Trophoblast cell (in vitro differentiated cells and primary cell): ENCODE results near the gene FKBP11.

ENCODE experiments used
- DNase-seq, 2 donors: peaks; one replicate each; pipeline ENCODE4 v3.0.0-alpha.2; 2016
- H2AFZ ChIP-seq: 2 replicates; pipeline ENCODE4 v1.6.1; 2013; ENCODE audit warnings: low read length, moderate library complexity, mild to moderate bottlenecking; ENCODE audit not compliant: insufficient read depth, poor library complexity
- H2AK5ac ChIP-seq: 2 replicates; pipeline ENCODE4 v1.6.1; 2013; ENCODE audit warnings: mild to moderate bottlenecking, low read length
- H2BK120ac ChIP-seq: 2 replicates; pipeline ENCODE4 v1.6.1; 2013; ENCODE audit warnings: low read length, mild to moderate bottlenecking, moderate library complexity; ENCODE audit not compliant: insufficient read depth, poor library complexity
- H2BK12ac ChIP-seq: 2 replicates; pipeline ENCODE4 v1.6.1; 2013; ENCODE audit warnings: mild to moderate bottlenecking, low read length, moderate library complexity
- H2BK5ac ChIP-seq: 2 replicates; pipeline ENCODE4 v1.6.1; 2013; ENCODE audit warnings: low read length, low read depth, moderate library complexity, mild to moderate bottlenecking; ENCODE audit not compliant: poor library complexity
- H3K14ac ChIP-seq: 2 replicates; pipeline ENCODE4 v1.6.1; 2013; ENCODE audit warnings: mild to moderate bottlenecking, low read length
- H3K18ac ChIP-seq: 2 replicates; pipeline ENCODE4 v1.6.1; 2013; ENCODE audit warnings: mild to moderate bottlenecking, low read length
- H3K23ac ChIP-seq: 2 replicates; pipeline ENCODE4 v1.6.1; 2013; ENCODE audit warnings: low read length
- H3K27ac ChIP-seq: 2 replicates; pipeline ENCODE4 v1.5.1; 2013; ENCODE audit warnings: low read depth, mild to moderate bottlenecking, inconsistent platforms, low read length, moderate library complexity
- H3K27me3 ChIP-seq: 2 replicates; pipeline ENCODE4 v1.6.1; 2013; ENCODE audit warnings: inconsistent platforms, mild to moderate bottlenecking, low read length, moderate library complexity; ENCODE audit not compliant: insufficient read depth
- H3K36me3 ChIP-seq, 2 experiments: 1 replicate in 1 of 2; 2 replicates in 1 of 2; pipeline ENCODE4 v1.6.1; 2013; ENCODE audit warnings: low read length in 2 of 2, mild to moderate bottlenecking in 2 of 2, moderate library complexity in 1 of 2; ENCODE audit not compliant: insufficient read depth in 2 of 2, control insufficient read depth in 1 of 2
- H3K4ac ChIP-seq: 2 replicates; pipeline ENCODE4 v1.6.1; 2013; ENCODE audit warnings: low read depth, mild to moderate bottlenecking, low read length, moderate library complexity
- H3K4me1 ChIP-seq, 2 experiments: 1 replicate in 1 of 2; 2 replicates in 1 of 2; pipeline ENCODE4 v1.6.1; 2013; ENCODE audit warnings: low read length in 2 of 2, mild to moderate bottlenecking in 2 of 2, moderate library complexity in 1 of 2; ENCODE audit not compliant: insufficient read depth in 2 of 2, control insufficient read depth in 1 of 2
- H3K4me2 ChIP-seq: 2 replicates; pipeline ENCODE4 v1.6.1; 2013; ENCODE audit warnings: inconsistent platforms, mild to moderate bottlenecking, low read length, moderate library complexity
- H3K4me3 ChIP-seq: 2 replicates; pipeline ENCODE4 v1.5.1; 2013; ENCODE audit warnings: mild to moderate bottlenecking, low read depth, low read length, inconsistent platforms
- H3K79me1 ChIP-seq: one replicate; pipeline ENCODE4 v1.6.1; 2013; ENCODE audit warnings: low read length
- H3K79me2 ChIP-seq: 2 replicates; pipeline ENCODE4 v1.6.1; 2013; ENCODE audit warnings: low read length, mild to moderate bottlenecking; ENCODE audit not compliant: control insufficient read depth, insufficient read depth, poor library complexity
- H3K9ac ChIP-seq: 2 replicates; pipeline ENCODE4 v1.6.1; 2013; ENCODE audit warnings: mild to moderate bottlenecking, low read length
- H3K9me3 ChIP-seq: 2 replicates; pipeline ENCODE4 v1.6.1; 2013; ENCODE audit warnings: low read depth, mild to moderate bottlenecking, control low read depth, inconsistent platforms, low read length; ENCODE audit not compliant: insufficient read depth
- H4K12ac ChIP-seq: 2 replicates; pipeline ENCODE4 v1.6.1; 2013; ENCODE audit warnings: low read depth, mild to moderate bottlenecking, low read length, moderate library complexity
- H4K8ac ChIP-seq: 2 replicates; pipeline ENCODE4 v1.6.1; 2013; ENCODE audit warnings: low read depth, mild to moderate bottlenecking, low read length, moderate library complexity
- H4K91ac ChIP-seq: one replicate; pipeline ENCODE4 v1.6.1; 2013; ENCODE audit warnings: low read depth, mild to moderate bottlenecking, low read length, moderate library complexity
- WGBS: extraction: QIAGEN DNeasy Blood & Tissue Kit; methylation state at CpG from one replicate; pipeline ENCODE4 v1.1.7; 2013; ENCODE audit warnings: missing lambda C conversion rate; ENCODE audit not compliant: insufficient read length, insufficient coverage; ENCODE audit errors: extremely low coverage; 5-methylcytosine and 5-hydroxymethylcytosine counted together

The FKBP11 gene

GRCh38 chr12:48961801-48962200, 36.5 kb upstream of the FKBP11 start:
- H3K14ac ChIP-seq, result no peak overlapping the region
- no peaks in the 10 kb centered on the region for H3K36me3 ChIP-seq
- no peak overlapping the region for H2BK120ac ChIP-seq
- no peaks in the 10 kb centered on the region for H3K9me3 ChIP-seq
- no peak overlapping the region for H3K9ac ChIP-seq
- H3K4me2 ChIP-seq, result no peak overlapping the region
- no peak overlapping the region for H2AFZ ChIP-seq
- H4K8ac ChIP-seq, result no peak overlapping the region
- H3K18ac ChIP-seq, result no peak overlapping the region
- H4K91ac ChIP-seq, result no peak overlapping the region
- H3K4ac ChIP-seq, result no peak overlapping the region
- H3K4me3 ChIP-seq, result no peak overlapping the region
- no peak overlapping the region for H3K23ac ChIP-seq
- peaks cover 3% of the 10 kb centered on the region in 2 experiments for H3K4me1 ChIP-seq
- no peak overlapping the region for H2BK12ac ChIP-seq
- no peak overlapping the region for H2AK5ac ChIP-seq
- H4K12ac ChIP-seq, result no peak overlapping the region
- H3K79me2 ChIP-seq, result peaks cover 4% of the 10 kb centered on the region
- DNase-seq, result no peak
- no peak overlapping the region for H3K27ac ChIP-seq
- H3K27me3 ChIP-seq, result no peaks in the 10 kb centered on the region
- H3K79me1 ChIP-seq, result peaks cover 6% of the 10 kb centered on the region
- H2BK5ac ChIP-seq, result no peak overlapping the region

GRCh38 chr12:48961331-48961730, 36.0 kb upstream of the FKBP11 start:
- Histone ChIP-seq H2AK5ac (no peak overlapping the region), H2BK5ac (no peak overlapping the region)
- WGBS, result no CpG with 5 or more reads among the region's 4 CpGs

GRCh38 chr12:48960834-48961233, 35.5 kb upstream of the FKBP11 start:
- Histone ChIP-seq H4K8ac (no peak overlapping the region), H3K9ac (no peak overlapping the region), H4K91ac (no peak overlapping the region), H3K4ac (no peak overlapping the region), H3K18ac (no peak overlapping the region), H2AK5ac (no peak overlapping the region), H2AFZ (no peak overlapping the region), H2BK5ac (no peak overlapping the region), H2BK120ac (no peak overlapping the region), H3K4me1 (peaks cover 4 to 7% of the 10 kb centered on the region in 2 experiments), H3K23ac (no peak overlapping the region), H4K12ac (no peak overlapping the region), H3K27ac (no peak overlapping the region), H3K9me3 (no peaks in the 10 kb centered on the region), H3K4me2 (no peak overlapping the region), H3K4me3 (no peak overlapping the region), H3K79me1 (peaks cover 9% of the 10 kb centered on the region), H2BK12ac (no peak overlapping the region), H3K14ac (no peak overlapping the region), H3K36me3 (no peaks in the 10 kb centered on the region), H3K27me3 (no peaks in the 10 kb centered on the region), H3K79me2 (peaks cover 10% of the 10 kb centered on the region)
- WGBS, result no CpG with 5 or more reads among the region's 3 CpGs
- DNase-seq, result no peak

More at GRCh38 chr12:48961331-48961730, 36.0 kb upstream of the FKBP11 start:
- no peaks in the 10 kb centered on the region for H3K27me3 ChIP-seq
- no peak overlapping the region for H4K91ac ChIP-seq
- no peak overlapping the region for H3K23ac ChIP-seq
- no peak overlapping the region for H4K8ac ChIP-seq
- H3K18ac ChIP-seq, result no peak overlapping the region
- H2AFZ ChIP-seq, result no peak overlapping the region
- no peak overlapping the region for H3K4me3 ChIP-seq
- no peaks in the 10 kb centered on the region for H3K9me3 ChIP-seq
- H3K4me2 ChIP-seq, result no peak overlapping the region
- no peak overlapping the region for H2BK120ac ChIP-seq
- peaks cover 3% of the 10 kb centered on the region in 2 experiments for H3K4me1 ChIP-seq
- H4K12ac ChIP-seq, result no peak overlapping the region
- peaks cover 7% of the 10 kb centered on the region for H3K79me2 ChIP-seq
- no peak overlapping the region for H3K4ac ChIP-seq
- peak overlapping the region; percentile 42 for H3K9ac ChIP-seq
- peaks cover 9% of the 10 kb centered on the region for H3K79me1 ChIP-seq
- no peak overlapping the region for H3K14ac ChIP-seq
- H3K36me3 ChIP-seq, result no peaks in the 10 kb centered on the region
- H2BK12ac ChIP-seq, result no peak overlapping the region
- DNase-seq, result no peak
- no peak overlapping the region for H3K27ac ChIP-seq

- H3K4me2 ChIP-seq, result peak overlapping the region; percentile 98
- H2BK120ac ChIP-seq, result no peak overlapping the region
- no peak overlapping the region for H4K12ac ChIP-seq
- no peak overlapping the region for H3K18ac ChIP-seq
- DNase-seq, result no peak
- no peaks in the 10 kb centered on the region for H3K27me3 ChIP-seq
- no peak overlapping the region for H2BK5ac ChIP-seq
- peaks cover 5 to 8% of the 10 kb centered on the region in 2 experiments for H3K4me1 ChIP-seq
- H4K8ac ChIP-seq, result peak overlapping the region; percentile 93
- no peak overlapping the region for H2AK5ac ChIP-seq
- no peak overlapping the region for H3K4me3 ChIP-seq
- peaks cover 14% of the 10 kb centered on the region for H3K79me2 ChIP-seq
- H3K23ac ChIP-seq, result no peak overlapping the region
- WGBS, result no CpG with 5 or more reads among the region's 3 CpGs
- peaks cover 2 to 7% of the 10 kb centered on the region in 2 experiments for H3K36me3 ChIP-seq
- H2AFZ ChIP-seq, result no peak overlapping the region
- H4K91ac ChIP-seq, result no peak overlapping the region
- H3K27ac ChIP-seq, result no peak overlapping the region
- no peak overlapping the region for H2BK12ac ChIP-seq
- no peaks in the 10 kb centered on the region for H3K9me3 ChIP-seq
- H3K4ac ChIP-seq, result no peak overlapping the region
- no peak overlapping the region for H3K9ac ChIP-seq
- H3K14ac ChIP-seq, result no peak overlapping the region
- peaks cover 9% of the 10 kb centered on the region for H3K79me1 ChIP-seq
These were observed 32.7 kb upstream of the FKBP11 start for GRCh38 chr12:48958049-48958388.
